WTC11 (cell line): ENCODE data around the gene SCAMP3. TPM values are rescaled to one million over a fixed set of nuclear protein-coding genes. Genes with fewer than 3 reads are reported as not detected.

Experiments used
- AFF4 ChIP-seq: sonication (generic); formaldehyde crosslinking; IDR thresholded peaks from 2 replicates; pipeline ENCODE4 v1.8.1; 2023; ENCODE audit warnings: mild to moderate bottlenecking, missing genetic modification reagents, borderline replicate concordance
- ATF3 ChIP-seq: sonication (generic); formaldehyde crosslinking; conservative IDR thresholded peaks from 2 replicates; pipeline ENCODE4 v1.8.1; 2022; ENCODE audit warnings: mild to moderate bottlenecking, missing genetic modification reagents
- CREB1 ChIP-seq: sonication (generic); formaldehyde crosslinking; IDR thresholded peaks from 2 replicates; pipeline ENCODE4 v1.8.0; 2023; ENCODE audit warnings: mild to moderate bottlenecking, missing genetic modification reagents
- FOXJ3 ChIP-seq: sonication (generic); formaldehyde crosslinking; IDR thresholded peaks from 2 replicates; pipeline ENCODE4 v1.9.0; 2021; ENCODE audit warnings: missing genetic modification reagents, mild to moderate bottlenecking, borderline replicate concordance
- FOXP4 ChIP-seq: sonication (generic); formaldehyde crosslinking; IDR thresholded peaks from 2 replicates; pipeline ENCODE4 v1.8.0; 2022; ENCODE audit warnings: mild to moderate bottlenecking, missing genetic modification reagents
- IRF1 ChIP-seq: sonication (generic); formaldehyde crosslinking; IDR thresholded peaks from 2 replicates; pipeline ENCODE4 v1.8.0; 2023; ENCODE audit warnings: missing genetic modification reagents
- MLX ChIP-seq: sonication (generic); formaldehyde crosslinking; IDR thresholded peaks from 2 replicates; pipeline ENCODE4 v1.8.1; 2023; ENCODE audit warnings: mild to moderate bottlenecking, missing genetic modification reagents, moderate library complexity
- NR2C2 ChIP-seq: sonication (generic); formaldehyde crosslinking; IDR thresholded peaks from 2 replicates; pipeline ENCODE4 v1.8.0; 2022; ENCODE audit warnings: mild to moderate bottlenecking, missing genetic modification reagents
- NR3C1 ChIP-seq: sonication (generic); formaldehyde crosslinking; conservative IDR thresholded peaks from 2 replicates; pipeline ENCODE4 v1.8.1; 2023; ENCODE audit warnings: low read depth, mild to moderate bottlenecking, missing genetic modification reagents
- STAT6 ChIP-seq: sonication (generic); formaldehyde crosslinking; conservative IDR thresholded peaks from 2 replicates; pipeline ENCODE4 v1.8.1; 2023; ENCODE audit warnings: mild to moderate bottlenecking, low read depth, missing genetic modification reagents, moderate library complexity
- USF1 ChIP-seq: sonication (generic); formaldehyde crosslinking; IDR thresholded peaks from 2 replicates; pipeline ENCODE4 v1.8.0; 2022; ENCODE audit warnings: mild to moderate bottlenecking, missing genetic modification reagents
- ZNF219 ChIP-seq: sonication (generic); formaldehyde crosslinking; IDR thresholded peaks from 2 replicates; pipeline ENCODE4 v1.8.0; 2023; ENCODE audit warnings: missing genetic modification reagents, mild to moderate bottlenecking, borderline replicate concordance
- ZNF232 ChIP-seq: sonication (generic); formaldehyde crosslinking; IDR thresholded peaks from 2 replicates; pipeline ENCODE4 v1.8.0; 2022; ENCODE audit warnings: mild to moderate bottlenecking, missing genetic modification reagents
- ZNF281 ChIP-seq: sonication (generic); formaldehyde crosslinking; IDR thresholded peaks from 2 replicates; pipeline ENCODE4 v1.8.0; 2023; ENCODE audit warnings: mild to moderate bottlenecking, missing genetic modification reagents
- ZNF532 ChIP-seq: fragments of 250-450 bp; sonication (Bioruptor Pico); IDR thresholded peaks from 2 replicates; pipeline ENCODE4 v1.9.0; 2021; ENCODE audit warnings: mild to moderate bottlenecking, borderline replicate concordance
- total RNA-seq: library from RNA; stranded (reverse); gene quantifications from 3 replicates; pipeline ENCODE4 v1.2.3, GENCODE V29; 2021

Gene SCAMP3
- total RNA-seq, 1 experiment from 2014 or later = 58.8 TPM

GRCh38 chr1:155208541-155209311, 53.4 kb downstream of the SCAMP3 start, which contains the start of gene MTX1 (continued):
- TF ChIP-seq AFF4 (CRISPR knock-in tag) (no peak), USF1 (CRISPR knock-in tag) (no peak), IRF1 (CRISPR knock-in tag) (no peak), STAT6 (CRISPR knock-in tag) (no peak), ZNF281 (CRISPR knock-in tag) (peak; percentile 79), FOXJ3 (CRISPR knock-in tag) (no peak), MLX (no peak), NR2C2 (CRISPR knock-in tag) (peak; percentile 83), ATF3 (CRISPR knock-in tag) (no peak), ZNF532 (CRISPR knock-in tag) (0 out of 2 replicates have a peak, but pooled peaks have one; percentile 58), ZNF232 (CRISPR knock-in tag) (no peak), ZNF219 (CRISPR knock-in tag) (no peak), CREB1 (CRISPR knock-in tag) (no peak), NR3C1 (no peak), FOXP4 (CRISPR knock-in tag) (no peak)
